Measurements from ENCODE around the gene ZNF710.

GRCh38 chr15:90090226-90090848 is 89.2 kb downstream of the ZNF710 start:
- TF ChIP-seq POLR2A (IDR thresholded peaks at IDR 0.05; ENCODE audit: low read length): no peak
- TF ChIP-seq GATA1 (IDR thresholded peaks at IDR 0.05; ENCODE audit: low read depth, low read length): no peak

Measured in erythroblast (primary cell).